C4-2B (cell line): Measurements from ENCODE around the gene RABEP2.

Experiments
- ZFX ChIP-seq: fragments of 450-650 bp; IDR thresholded peaks from 2 replicates; pipeline ENCODE4 v1.6.1; 2017
- TF ChIP-seq, protein P1 (sequence below): fragments of 450-650 bp; conservative IDR thresholded peaks from 2 replicates; pipeline ENCODE4 v1.5.1; 2017; ENCODE audit warnings: mild to moderate bottlenecking

DNA sequence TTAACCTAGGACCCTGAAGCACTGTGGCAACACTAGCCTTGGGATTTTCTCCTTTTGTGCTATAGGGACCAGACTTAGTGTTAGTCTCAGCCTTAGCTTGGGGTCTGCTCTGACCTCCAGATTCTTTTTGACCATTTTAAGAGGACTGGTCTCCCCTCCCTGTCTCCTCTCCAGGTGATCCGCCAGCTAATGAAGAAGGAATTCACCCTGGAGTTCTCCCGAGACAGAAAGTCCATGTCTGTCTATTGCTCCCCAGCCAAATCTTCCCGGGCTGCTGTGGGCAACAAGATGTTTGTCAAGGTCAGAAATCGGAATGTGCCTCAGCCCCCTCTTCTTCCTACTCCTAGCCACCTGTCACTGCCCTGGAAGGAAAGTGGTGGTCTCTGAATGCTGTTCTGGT lies 27.2 kb downstream of the RABEP2 start:
- TF ChIP-seq, protein P1, sequence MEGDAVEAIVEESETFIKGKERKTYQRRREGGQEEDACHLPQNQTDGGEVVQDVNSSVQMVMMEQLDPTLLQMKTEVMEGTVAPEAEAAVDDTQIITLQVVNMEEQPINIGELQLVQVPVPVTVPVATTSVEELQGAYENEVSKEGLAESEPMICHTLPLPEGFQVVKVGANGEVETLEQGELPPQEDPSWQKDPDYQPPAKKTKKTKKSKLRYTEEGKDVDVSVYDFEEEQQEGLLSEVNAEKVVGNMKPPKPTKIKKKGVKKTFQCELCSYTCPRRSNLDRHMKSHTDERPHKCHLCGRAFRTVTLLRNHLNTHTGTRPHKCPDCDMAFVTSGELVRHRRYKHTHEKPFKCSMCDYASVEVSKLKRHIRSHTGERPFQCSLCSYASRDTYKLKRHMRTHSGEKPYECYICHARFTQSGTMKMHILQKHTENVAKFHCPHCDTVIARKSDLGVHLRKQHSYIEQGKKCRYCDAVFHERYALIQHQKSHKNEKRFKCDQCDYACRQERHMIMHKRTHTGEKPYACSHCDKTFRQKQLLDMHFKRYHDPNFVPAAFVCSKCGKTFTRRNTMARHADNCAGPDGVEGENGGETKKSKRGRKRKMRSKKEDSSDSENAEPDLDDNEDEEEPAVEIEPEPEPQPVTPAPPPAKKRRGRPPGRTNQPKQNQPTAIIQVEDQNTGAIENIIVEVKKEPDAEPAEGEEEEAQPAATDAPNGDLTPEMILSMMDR = no peak
- no peak for TF ChIP-seq ZFX
